Liver (tissue), 9 donors: ENCODE data around the gene SLC30A10. TPM values are rescaled to one million over a fixed set of nuclear protein-coding genes. Genes with fewer than 3 reads are reported as not detected.

Experiments used
- DNase-seq: peaks from one replicate; pipeline ENCODE4 v3.0.0-alpha.2; 2017; ENCODE audit warnings: low spot score
- H3K27ac ChIP-seq, 2 donors: one replicate each; pipeline ENCODE4 v1.7.0; 2013; ENCODE audit warnings: inconsistent platforms in 2 of 2, low read length in 2 of 2, control low read depth in 1 of 2, low read depth in 1 of 2, mild to moderate bottlenecking in 1 of 2
- H3K27me3 ChIP-seq, 4 donors: one replicate each; pipeline versions ENCODE4 v1.6.1 to v1.7.0; 2013; ENCODE audit warnings: low read length in 3 of 4, inconsistent platforms in 1 of 4, mild to moderate bottlenecking in 1 of 4, moderate library complexity in 1 of 4; ENCODE audit not compliant: control insufficient read depth in 4 of 4, insufficient read depth in 4 of 4
- H3K36me3 ChIP-seq, 4 donors: one replicate each; pipeline versions ENCODE4 v1.6.1 to v1.7.0; 2013; ENCODE audit warnings: low read length in 3 of 4, mild to moderate bottlenecking in 3 of 4, low read depth in 1 of 4, moderate library complexity in 1 of 4; ENCODE audit not compliant: control insufficient read depth in 4 of 4, insufficient read depth in 3 of 4
- H3K4me1 ChIP-seq, 4 donors: one replicate each; pipeline versions ENCODE4 v1.6.1 to v1.7.0; 2013; ENCODE audit warnings: low read length in 3 of 4, mild to moderate bottlenecking in 3 of 4, moderate library complexity in 1 of 4; ENCODE audit not compliant: control insufficient read depth in 4 of 4, insufficient read depth in 4 of 4
- H3K4me3 ChIP-seq, 3 donors: one replicate each; pipeline versions ENCODE4 v1.6.1 to v1.7.0; 2013; ENCODE audit warnings: low read length in 3 of 3, control low read depth in 1 of 3, low read depth in 1 of 3, mild to moderate bottlenecking in 1 of 3
- H3K9ac ChIP-seq, 2 donors: one replicate each; pipeline ENCODE4 v1.7.0; 2013; ENCODE audit warnings: low read length in 2 of 2, mild to moderate bottlenecking in 2 of 2, moderate library complexity in 2 of 2, control low read depth in 1 of 2, low read depth in 1 of 2
- H3K9me3 ChIP-seq, 4 donors: one replicate each; pipeline versions ENCODE4 v1.6.1 to v1.7.0; 2013; ENCODE audit warnings: low read length in 3 of 4; ENCODE audit not compliant: control insufficient read depth in 4 of 4
- EGR1 ChIP-seq, 2 donors: IDR thresholded peaks; 2 replicates each; pipeline ENCODE4 v1.6.1; 2016 to 2018; ENCODE audit warnings: antibody characterized with exemption in 2 of 2, low read depth in 2 of 2
- FOXA1 ChIP-seq: IDR thresholded peaks from 2 replicates; pipeline ENCODE4 v1.6.1; 2016; ENCODE audit warnings: antibody characterized with exemption
- FOXA2 ChIP-seq: IDR thresholded peaks from 2 replicates; pipeline ENCODE4 v1.6.1; 2016; ENCODE audit warnings: antibody characterized with exemption
- GABPA ChIP-seq, 2 donors: IDR thresholded peaks in 1 of 2; conservative IDR thresholded peaks in 1 of 2; 2 replicates each; pipeline ENCODE4 v1.6.1; 2016; ENCODE audit warnings: antibody characterized with exemption in 2 of 2, mild to moderate bottlenecking in 1 of 2, moderate library complexity in 1 of 2
- HNF4A ChIP-seq, 2 donors: conservative IDR thresholded peaks; 2 replicates each; pipeline ENCODE4 v1.6.1; 2016; ENCODE audit warnings: antibody characterized with exemption in 2 of 2, mild to moderate bottlenecking in 2 of 2
- HNF4G ChIP-seq: IDR thresholded peaks from 2 replicates; pipeline ENCODE4 v1.6.1; 2016; ENCODE audit warnings: antibody characterized with exemption
- JUND ChIP-seq, 2 donors: IDR thresholded peaks; 2 replicates each; pipeline ENCODE4 v1.6.1; 2016; ENCODE audit warnings: antibody characterized with exemption in 2 of 2
- NR2F2 ChIP-seq: IDR thresholded peaks from 2 replicates; pipeline ENCODE4 v1.6.1; 2016; ENCODE audit warnings: antibody characterized with exemption
- RAD21 ChIP-seq, 2 donors: IDR thresholded peaks; 2 replicates each; pipeline ENCODE4 v1.6.1; 2016; ENCODE audit warnings: antibody characterized with exemption in 2 of 2, mild to moderate bottlenecking in 2 of 2
- RXRA ChIP-seq, 2 donors: IDR thresholded peaks; 2 replicates each; pipeline ENCODE4 v1.6.1; 2017 to 2018; ENCODE audit warnings: antibody characterized with exemption in 2 of 2, mild to moderate bottlenecking in 1 of 2
- SP1 ChIP-seq: IDR thresholded peaks from 2 replicates; pipeline ENCODE4 v1.6.1; 2018; ENCODE audit warnings: antibody characterized with exemption, mild to moderate bottlenecking
- TAF1 ChIP-seq: conservative IDR thresholded peaks from 2 replicates; pipeline ENCODE4 v1.6.1; 2016; ENCODE audit warnings: antibody characterized with exemption, mild to moderate bottlenecking
- YY1 ChIP-seq: IDR thresholded peaks from 2 replicates; pipeline ENCODE4 v1.6.1; 2016; ENCODE audit warnings: antibody characterized with exemption, mild to moderate bottlenecking
- WGBS: extraction: QIAGEN DNeasy Blood & Tissue Kit; methylation state at CpG from one replicate; pipeline ENCODE4 v1.1.7; 2013; 5-methylcytosine and 5-hydroxymethylcytosine counted together
- polyA plus RNA-seq, 2 donors: library from polyadenylated mRNA; stranded (reverse) in 1 of 2; unstranded in 1 of 2; fragments of 200-250 nt in 1 of 2; fragments of >200 nt in 1 of 2; fragmentation: Nextera tagmentation in 1 of 2; extraction: Ambion mirVana in 1 of 2; gene quantifications; one replicate each; pipeline versions ENCODE4 v1.2.1 to v1.2.3, GENCODE V29; 2013 to 2015
- total RNA-seq, 2 donors: library from RNA; depleted of rRNA; stranded (reverse); fragments of >200 nt; gene quantifications; one replicate each; pipeline ENCODE4 v1.2.3, GENCODE V29; 2014
- TF ChIP-seq, protein P1 (sequence below): IDR thresholded peaks from 2 replicates; pipeline ENCODE4 v1.6.1; 2016; ENCODE audit warnings: antibody characterized with exemption
- TF ChIP-seq, protein P2 (sequence below): fragments of 150-350 bp; IDR thresholded peaks from 2 replicates; pipeline ENCODE4 v1.5.1; 2017; ENCODE audit warnings: improper control_type of control experiment, low read depth, low read length; ENCODE audit not compliant: missing input control
- TF ChIP-seq, protein P3 (sequence below): IDR thresholded peaks from 2 replicates; pipeline ENCODE4 v1.6.1; 2016; ENCODE audit warnings: antibody characterized with exemption
- TF ChIP-seq, protein P4 (sequence below): IDR thresholded peaks from 2 replicates; pipeline ENCODE4 v1.6.1; 2016; ENCODE audit warnings: antibody characterized with exemption, mild to moderate bottlenecking
- TF ChIP-seq, protein P5 (sequence below): IDR thresholded peaks from 2 replicates; pipeline ENCODE4 v1.6.1; 2016; ENCODE audit warnings: antibody characterized with exemption
- donor health status: healthy.
- donor health status: healthy.
- donor health status: healthy.
- donor health status: healthy.
- donor health status: healthy.

Gene SLC30A10
- total and polyA plus RNA-seq, 4 donors: 18.5 to 90.9 (median 37.6) TPM

DNA sequence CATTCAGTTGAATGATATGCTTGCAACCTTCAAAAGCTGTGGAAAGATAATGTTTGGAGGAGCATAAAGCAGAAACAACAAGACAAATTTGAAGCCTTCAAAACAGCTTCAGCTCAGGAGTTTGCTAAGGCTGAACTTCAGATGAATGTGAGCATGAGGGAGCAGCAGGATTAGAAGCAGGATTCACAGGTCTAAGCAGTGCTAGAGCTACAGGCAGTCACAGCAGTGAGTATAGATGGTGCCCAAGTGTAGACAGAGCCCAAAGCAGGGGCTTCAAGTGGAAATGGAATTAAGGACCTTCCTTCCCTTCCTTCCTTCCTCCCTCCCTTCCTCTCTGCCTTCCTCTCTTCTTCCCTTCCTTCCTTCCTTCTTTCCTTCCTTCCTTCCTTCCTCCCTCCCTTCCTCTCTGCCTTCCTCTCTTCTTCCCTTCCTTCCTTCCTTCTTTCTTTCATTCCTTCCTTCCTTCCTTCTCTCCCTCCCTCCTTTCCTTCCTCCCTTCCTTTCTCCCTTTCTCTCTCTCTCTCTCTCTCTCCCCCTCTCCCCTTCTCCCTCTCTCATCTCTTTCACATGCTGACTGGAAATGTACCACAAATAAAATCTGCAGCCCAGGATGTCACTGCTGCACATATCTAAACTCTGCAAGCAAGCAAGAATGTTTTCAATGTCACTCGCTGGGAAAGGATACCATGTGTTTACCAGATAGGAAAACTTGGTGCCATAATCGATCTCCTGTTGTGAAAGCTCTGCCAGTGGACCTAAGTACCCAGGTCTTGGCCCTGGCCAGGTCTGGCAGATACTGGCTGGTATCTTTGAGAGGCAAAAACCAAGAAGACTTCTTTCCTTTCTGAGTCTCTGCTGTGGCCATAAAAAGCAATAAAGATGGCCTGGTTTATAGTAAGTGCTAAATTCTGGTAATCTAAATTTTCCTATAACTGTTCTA is 13.1 kb upstream of the SLC30A10 start:
- no peaks in the 10 kb centered on the region for H3K9me3 ChIP-seq
- TF ChIP-seq SP1 (peak; percentile 62), FOXA2 (no peak), FOXA1 (peak; percentile 69), NR2F2 (peak; percentile 15), TAF1 (no peak), YY1 (peak; percentile 82), RXRA (IDR thresholded peaks at IDR 0.05) (peak; percentile 65 to 84), RAD21 (IDR thresholded peaks at IDR 0.05) (peak; percentile 44 to 52), HNF4A (conservative IDR thresholded peaks at IDR 0.05) (peak; percentile 88 to 90), GABPA (IDR thresholded peaks at IDR 0.05 in 1 of 2, conservative IDR thresholded peaks at IDR 0.05 in 1 of 2) (no peak), HNF4G (peak; percentile 71), JUND (IDR thresholded peaks at IDR 0.05) (peak in 1 of 2 donors; percentile 79), EGR1 (IDR thresholded peaks at IDR 0.05; ENCODE audit: low read depth in 2 of 2) (peak in 1 of 2 donors; percentile 54)
- TF ChIP-seq, protein P1, sequence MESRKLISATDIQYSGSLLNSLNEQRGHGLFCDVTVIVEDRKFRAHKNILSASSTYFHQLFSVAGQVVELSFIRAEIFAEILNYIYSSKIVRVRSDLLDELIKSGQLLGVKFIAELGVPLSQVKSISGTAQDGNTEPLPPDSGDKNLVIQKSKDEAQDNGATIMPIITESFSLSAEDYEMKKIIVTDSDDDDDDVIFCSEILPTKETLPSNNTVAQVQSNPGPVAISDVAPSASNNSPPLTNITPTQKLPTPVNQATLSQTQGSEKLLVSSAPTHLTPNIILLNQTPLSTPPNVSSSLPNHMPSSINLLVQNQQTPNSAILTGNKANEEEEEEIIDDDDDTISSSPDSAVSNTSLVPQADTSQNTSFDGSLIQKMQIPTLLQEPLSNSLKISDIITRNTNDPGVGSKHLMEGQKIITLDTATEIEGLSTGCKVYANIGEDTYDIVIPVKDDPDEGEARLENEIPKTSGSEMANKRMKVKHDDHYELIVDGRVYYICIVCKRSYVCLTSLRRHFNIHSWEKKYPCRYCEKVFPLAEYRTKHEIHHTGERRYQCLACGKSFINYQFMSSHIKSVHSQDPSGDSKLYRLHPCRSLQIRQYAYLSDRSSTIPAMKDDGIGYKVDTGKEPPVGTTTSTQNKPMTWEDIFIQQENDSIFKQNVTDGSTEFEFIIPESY: peak; percentile 72
- TF ChIP-seq, protein P2, sequence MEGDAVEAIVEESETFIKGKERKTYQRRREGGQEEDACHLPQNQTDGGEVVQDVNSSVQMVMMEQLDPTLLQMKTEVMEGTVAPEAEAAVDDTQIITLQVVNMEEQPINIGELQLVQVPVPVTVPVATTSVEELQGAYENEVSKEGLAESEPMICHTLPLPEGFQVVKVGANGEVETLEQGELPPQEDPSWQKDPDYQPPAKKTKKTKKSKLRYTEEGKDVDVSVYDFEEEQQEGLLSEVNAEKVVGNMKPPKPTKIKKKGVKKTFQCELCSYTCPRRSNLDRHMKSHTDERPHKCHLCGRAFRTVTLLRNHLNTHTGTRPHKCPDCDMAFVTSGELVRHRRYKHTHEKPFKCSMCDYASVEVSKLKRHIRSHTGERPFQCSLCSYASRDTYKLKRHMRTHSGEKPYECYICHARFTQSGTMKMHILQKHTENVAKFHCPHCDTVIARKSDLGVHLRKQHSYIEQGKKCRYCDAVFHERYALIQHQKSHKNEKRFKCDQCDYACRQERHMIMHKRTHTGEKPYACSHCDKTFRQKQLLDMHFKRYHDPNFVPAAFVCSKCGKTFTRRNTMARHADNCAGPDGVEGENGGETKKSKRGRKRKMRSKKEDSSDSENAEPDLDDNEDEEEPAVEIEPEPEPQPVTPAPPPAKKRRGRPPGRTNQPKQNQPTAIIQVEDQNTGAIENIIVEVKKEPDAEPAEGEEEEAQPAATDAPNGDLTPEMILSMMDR: no peak
- TF ChIP-seq, protein P3, sequence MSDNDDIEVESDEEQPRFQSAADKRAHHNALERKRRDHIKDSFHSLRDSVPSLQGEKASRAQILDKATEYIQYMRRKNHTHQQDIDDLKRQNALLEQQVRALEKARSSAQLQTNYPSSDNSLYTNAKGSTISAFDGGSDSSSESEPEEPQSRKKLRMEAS: peak; percentile 86
- TF ChIP-seq, protein P4, sequence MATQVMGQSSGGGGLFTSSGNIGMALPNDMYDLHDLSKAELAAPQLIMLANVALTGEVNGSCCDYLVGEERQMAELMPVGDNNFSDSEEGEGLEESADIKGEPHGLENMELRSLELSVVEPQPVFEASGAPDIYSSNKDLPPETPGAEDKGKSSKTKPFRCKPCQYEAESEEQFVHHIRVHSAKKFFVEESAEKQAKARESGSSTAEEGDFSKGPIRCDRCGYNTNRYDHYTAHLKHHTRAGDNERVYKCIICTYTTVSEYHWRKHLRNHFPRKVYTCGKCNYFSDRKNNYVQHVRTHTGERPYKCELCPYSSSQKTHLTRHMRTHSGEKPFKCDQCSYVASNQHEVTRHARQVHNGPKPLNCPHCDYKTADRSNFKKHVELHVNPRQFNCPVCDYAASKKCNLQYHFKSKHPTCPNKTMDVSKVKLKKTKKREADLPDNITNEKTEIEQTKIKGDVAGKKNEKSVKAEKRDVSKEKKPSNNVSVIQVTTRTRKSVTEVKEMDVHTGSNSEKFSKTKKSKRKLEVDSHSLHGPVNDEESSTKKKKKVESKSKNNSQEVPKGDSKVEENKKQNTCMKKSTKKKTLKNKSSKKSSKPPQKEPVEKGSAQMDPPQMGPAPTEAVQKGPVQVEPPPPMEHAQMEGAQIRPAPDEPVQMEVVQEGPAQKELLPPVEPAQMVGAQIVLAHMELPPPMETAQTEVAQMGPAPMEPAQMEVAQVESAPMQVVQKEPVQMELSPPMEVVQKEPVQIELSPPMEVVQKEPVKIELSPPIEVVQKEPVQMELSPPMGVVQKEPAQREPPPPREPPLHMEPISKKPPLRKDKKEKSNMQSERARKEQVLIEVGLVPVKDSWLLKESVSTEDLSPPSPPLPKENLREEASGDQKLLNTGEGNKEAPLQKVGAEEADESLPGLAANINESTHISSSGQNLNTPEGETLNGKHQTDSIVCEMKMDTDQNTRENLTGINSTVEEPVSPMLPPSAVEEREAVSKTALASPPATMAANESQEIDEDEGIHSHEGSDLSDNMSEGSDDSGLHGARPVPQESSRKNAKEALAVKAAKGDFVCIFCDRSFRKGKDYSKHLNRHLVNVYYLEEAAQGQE: peak; percentile 71
- TF ChIP-seq, protein P5, sequence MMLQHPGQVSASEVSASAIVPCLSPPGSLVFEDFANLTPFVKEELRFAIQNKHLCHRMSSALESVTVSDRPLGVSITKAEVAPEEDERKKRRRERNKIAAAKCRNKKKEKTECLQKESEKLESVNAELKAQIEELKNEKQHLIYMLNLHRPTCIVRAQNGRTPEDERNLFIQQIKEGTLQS: no peak
- H3K27ac ChIP-seq: peak overlapping the region; percentile 55 to 83
- peaks cover 5 to 31% (median 26%) of the 10 kb centered on the region in 4 donors for H3K4me1 ChIP-seq
- no peak for DNase-seq
- peak overlapping the region; percentile 9 to 29 for H3K9ac ChIP-seq
- no peaks in the 10 kb centered on the region for H3K36me3 ChIP-seq
- no peaks in the 10 kb centered on the region for H3K27me3 ChIP-seq
- WGBS: 24% methylated on average over 2 of the region's 2 CpGs
- peak overlapping the region in 2 of 3 donors; percentile 14 to 54 for H3K4me3 ChIP-seq
